SK-N-SH (cell line): Measurements from ENCODE around the gene CREB5.

Source experiments
- CHD2 ChIP-seq: fragments of 150-350 bp; IDR thresholded peaks from 2 replicates; pipeline ENCODE4 v1.6.1; 2018; ENCODE audit warnings: low read length; ENCODE audit not compliant: partially characterized antibody
- CTCF ChIP-seq: fragments of 200-600 bp; sonication (generic); IDR thresholded peaks from 2 replicates; pipeline ENCODE4 v1.6.1; 2017; ENCODE audit warnings: antibody characterized with exemption, mild to moderate bottlenecking, moderate library complexity
- EP300 ChIP-seq, 2 experiments: IDR thresholded peaks; 2 replicates each; pipeline versions ENCODE4 v1.4.0 to v1.6.1; 2012; ENCODE audit warnings: borderline replicate concordance in 1 of 2, low read depth in 1 of 2, low read length in 1 of 2
- GABPA ChIP-seq: IDR thresholded peaks from 2 replicates; pipeline ENCODE4 v1.4.0; 2012; ENCODE audit warnings: low read depth, mild to moderate bottlenecking
- IRF3 ChIP-seq: fragments of 150-350 bp; IDR thresholded peaks from 2 replicates; pipeline ENCODE4 v1.6.1; 2016; ENCODE audit warnings: mild to moderate bottlenecking, low read depth, low read length
- JUND ChIP-seq: IDR thresholded peaks from 2 replicates; pipeline ENCODE4 v1.4.0; 2012
- POLR2AphosphoS5 ChIP-seq: IDR thresholded peaks from 2 replicates; pipeline ENCODE4 v1.6.1; 2012; ENCODE audit warnings: low read depth, low read length
- RFX5 ChIP-seq: IDR thresholded peaks from 2 replicates; pipeline ENCODE4 v1.6.1; 2012; ENCODE audit warnings: mild to moderate bottlenecking, improper control_type of control experiment, low read length
- SMC3 ChIP-seq: IDR thresholded peaks from 2 replicates; pipeline ENCODE4 v1.6.1; 2012; ENCODE audit warnings: low read depth, low read length, improper control_type of control experiment
- TEAD4 ChIP-seq: IDR thresholded peaks from 2 replicates; pipeline ENCODE4 v1.4.0; 2012; ENCODE audit warnings: mild to moderate bottlenecking, borderline replicate concordance; ENCODE audit not compliant: insufficient read depth
- YY1 ChIP-seq: IDR thresholded peaks from 2 replicates; pipeline ENCODE4 v1.4.0; 2012; ENCODE audit warnings: low read depth, mild to moderate bottlenecking

- TF ChIP-seq SMC3 (no peak), IRF3 (no peak), CTCF (no peak), YY1 (no peak), POLR2AphosphoS5 (no peak), EP300 (IDR thresholded peaks at IDR 0.05; ENCODE audit: borderline replicate concordance in 1 of 2, low read depth in 1 of 2, low read length in 1 of 2) (peak in 1 of 2 experiments; percentile 38; a peak in 1 of 4 replicates), GABPA (no peak), TEAD4 (no peak), RFX5 (no peak), CHD2 (no peak), JUND (peak; percentile 15; the same call in 1 of the 2 replicates)
These were observed 445.9 kb downstream of the CREB5 start for GRCh38 chr7:28858206-28858605.
